NCI-H524 (cell line): ENCODE results near the gene DHX35.
A peak's percentile ranks its signal among the peaks of the same experiment; 100 is the strongest.

Source experiments
- DNase-seq, 2 experiments: peaks; one replicate each; lab custom pipeline; 2025; lab: John Stamatoyannopoulos, UW

Gene DHX35

DNA sequence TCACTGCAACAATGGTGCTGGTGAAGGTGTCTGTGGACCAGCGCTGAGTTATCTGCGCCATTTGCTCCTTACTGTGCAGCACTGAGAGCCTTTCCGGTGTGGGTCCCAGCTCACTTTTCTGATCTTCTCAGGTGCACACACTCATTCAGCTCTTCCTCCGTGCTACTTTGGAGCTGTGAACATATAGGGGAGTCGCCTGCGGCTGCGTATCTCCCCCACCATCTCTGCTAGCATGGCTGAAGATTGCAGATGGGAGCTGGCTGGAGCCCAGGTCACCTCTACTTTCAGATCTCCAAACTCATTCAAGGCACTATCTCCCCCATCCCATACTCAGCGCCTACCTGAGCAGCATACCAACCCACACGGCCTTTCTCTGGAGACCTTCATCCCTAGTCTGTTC lies 96.9 kb downstream of the DHX35 start:
- no peak for DNase-seq

DNA sequence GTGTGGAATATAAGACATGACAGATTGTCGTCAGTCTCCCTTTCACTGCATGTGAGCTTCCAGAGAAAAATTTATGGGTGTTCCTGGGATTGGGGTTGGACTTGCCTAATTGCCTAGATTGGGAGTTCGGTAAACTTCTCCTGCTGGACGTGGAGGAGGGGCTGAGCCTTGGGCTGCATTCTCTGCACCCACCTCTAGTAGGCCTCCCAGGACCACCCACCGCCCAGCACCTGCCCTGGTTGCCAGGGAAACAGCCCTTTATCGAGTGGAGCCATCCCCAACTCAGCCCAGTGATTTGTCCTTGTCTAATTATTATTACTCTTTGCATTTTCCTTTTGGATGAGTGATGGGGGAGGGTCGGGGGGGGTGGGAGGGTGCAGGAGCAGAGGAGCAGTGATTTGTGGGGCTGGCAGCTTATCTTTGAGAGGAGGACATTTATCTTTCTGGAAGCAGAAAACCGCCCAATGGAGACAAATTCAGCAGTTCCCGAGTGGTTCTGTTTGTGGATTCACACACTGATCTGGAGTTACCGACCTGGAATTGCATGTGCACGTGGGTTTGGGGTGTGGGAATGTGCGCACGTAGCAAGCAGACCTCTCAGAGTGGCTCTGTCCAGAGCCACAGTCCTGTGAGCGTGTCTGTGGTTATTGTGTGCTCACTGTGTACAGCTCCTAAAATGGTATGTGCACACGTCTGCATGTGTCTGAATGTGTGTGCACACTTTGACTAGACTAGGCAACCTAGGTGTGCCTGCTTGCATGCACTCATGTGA lies 104.5 kb downstream of the DHX35 start:
- peak; percentile 56 to 60 for DNase-seq

GRCh38 chr20:39067526-39068216 lies 105.5 kb downstream of the DHX35 start:
- no peak for DNase-seq

DNA sequence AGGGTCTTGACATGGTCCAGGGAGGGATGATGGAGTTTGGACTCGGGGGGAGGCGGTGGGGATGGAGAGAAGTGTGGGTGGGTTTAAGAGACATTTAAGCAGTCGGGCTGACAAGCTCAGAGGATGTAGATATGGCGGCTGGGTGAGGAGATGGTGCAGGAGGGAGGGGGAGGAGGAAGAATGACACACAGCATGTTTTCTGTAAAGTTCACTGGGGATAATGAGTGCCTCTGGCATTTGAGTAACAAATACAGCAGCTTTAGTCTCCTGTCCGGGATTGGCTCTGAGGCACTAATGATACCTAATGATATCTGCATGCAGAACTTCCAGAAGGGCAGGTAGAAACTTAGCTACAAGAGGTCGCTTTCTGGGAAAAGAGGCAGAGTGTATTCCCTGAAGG lies 107.8 kb downstream of the DHX35 start:
- no peak for DNase-seq

DNA sequence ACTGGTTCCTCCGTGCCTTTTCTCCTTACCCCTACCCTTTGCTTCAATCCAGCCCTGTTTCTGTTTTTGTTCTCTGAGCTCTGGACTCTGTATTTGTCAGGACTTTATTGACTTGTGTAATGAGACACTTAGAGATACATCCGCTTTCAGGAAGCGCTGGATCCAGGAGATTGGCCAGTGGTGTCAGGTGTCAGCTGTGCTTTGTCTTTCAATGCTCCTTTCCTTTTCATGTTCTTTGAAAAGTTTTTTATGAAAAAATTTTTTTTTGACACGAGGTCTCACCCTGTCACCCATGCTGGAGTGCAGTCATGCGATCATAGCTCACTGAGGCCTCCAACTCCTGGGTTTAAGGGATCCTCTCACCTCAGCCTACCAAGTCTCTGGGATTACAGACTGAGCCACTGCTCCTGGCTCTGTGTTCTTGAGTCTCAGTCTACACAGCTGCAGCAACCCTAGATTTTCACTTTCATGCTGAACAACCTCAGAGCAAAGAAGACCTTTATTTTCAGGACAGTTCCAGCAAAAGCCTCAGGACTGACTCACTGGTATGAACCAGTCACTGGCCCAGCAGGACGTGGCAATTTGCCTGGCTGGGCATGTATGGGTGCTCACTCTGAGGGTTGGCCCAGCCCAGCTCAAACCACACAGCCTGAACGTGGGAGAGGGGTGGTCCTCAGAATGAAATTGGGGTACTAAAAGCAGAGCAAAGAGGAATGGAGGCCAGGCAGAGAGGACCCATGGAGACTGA lies 108.5 kb downstream of the DHX35 start:
- no peak for DNase-seq

- DNase-seq = no peak
These were observed 110.0 kb downstream of the DHX35 start for GRCh38 chr20:39072132-39072531.

DNA sequence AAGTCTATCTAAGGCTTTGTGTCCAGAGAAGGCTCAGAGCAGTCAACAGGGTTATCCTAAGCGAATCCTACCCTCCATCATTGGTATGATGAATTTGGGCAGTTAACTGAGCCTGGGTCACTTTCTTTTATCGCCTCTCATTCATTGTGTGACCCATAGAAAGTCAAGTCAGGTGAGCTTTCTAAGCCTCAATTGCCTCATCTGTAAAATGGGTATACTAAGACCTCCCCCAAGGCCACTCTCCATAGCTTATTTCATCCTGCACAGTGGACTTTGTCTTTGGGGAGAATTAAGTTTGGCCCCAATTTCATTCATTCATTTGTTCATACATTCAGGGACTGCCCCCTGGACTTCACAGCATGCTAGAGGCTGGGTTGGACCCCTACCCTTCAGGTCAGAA lies 110.5 kb downstream of the DHX35 start:
- DNase-seq = no peak

DNA sequence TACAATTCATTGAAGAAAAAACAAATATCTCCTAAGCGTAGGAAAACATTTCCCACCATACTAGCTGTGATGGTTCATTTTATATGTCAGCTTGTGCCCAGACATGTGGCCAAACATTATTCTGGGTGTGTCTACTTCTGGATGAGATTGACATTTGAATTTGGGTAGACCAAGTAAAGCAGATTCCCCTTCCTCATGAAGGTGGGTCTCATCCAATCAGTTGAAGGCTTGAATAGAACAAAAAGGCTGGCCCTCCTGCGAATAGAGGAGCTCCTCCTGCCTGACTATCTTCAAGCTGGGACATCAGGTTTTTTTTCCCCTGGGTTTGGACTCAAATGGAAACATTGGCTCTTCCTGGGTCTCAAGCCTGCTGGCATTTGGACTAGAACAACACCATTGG lies 113.6 kb downstream of the DHX35 start:
- no peak for DNase-seq

- no peak for DNase-seq
These were observed 114.8 kb downstream of the DHX35 start for GRCh38 chr20:39076958-39077357.

DNA sequence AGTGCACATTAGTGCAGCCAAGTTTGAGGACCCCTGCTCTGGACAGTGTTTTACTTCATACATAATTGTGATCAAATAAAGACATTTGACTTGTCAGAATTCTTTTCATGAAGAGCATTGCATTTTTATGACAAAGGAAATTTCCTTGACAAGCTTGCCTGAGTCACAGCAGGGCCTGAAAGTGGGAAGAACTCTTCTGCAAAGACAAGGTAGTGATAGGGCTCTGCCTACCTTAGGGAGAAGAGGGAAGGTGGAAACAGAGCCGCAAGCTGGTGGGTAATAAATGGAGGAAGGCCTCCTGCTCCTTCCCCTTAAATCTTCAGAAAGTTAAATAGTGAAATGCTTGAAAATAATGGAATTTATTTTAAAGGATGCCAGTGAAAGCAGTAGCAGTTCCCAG lies 118.2 kb downstream of the DHX35 start:
- no peak for DNase-seq

DNA sequence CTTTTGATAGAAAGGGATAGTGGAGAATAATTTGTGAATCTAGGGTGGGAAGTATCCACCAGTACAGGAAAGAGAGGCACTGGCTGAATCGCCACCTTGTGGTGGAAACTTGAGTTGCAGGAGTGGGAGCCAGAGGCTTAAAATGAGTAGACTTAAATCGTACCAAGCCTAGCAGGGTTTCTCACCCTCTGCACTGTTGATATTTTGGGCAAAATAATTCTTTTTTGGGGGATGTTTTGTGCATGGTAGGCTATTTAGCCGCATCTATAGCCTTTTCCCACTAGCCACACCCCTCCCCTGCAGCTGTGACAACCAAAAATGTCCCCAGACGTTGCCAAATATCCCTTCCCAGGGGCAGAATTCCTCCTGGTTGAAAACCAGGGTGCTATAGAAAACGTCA lies 119.1 kb downstream of the DHX35 start:
- peak; percentile 29 to 83 for DNase-seq

- no peak for DNase-seq
These were observed 120.7 kb downstream of the DHX35 start for GRCh38 chr20:39082622-39083398.

DNA sequence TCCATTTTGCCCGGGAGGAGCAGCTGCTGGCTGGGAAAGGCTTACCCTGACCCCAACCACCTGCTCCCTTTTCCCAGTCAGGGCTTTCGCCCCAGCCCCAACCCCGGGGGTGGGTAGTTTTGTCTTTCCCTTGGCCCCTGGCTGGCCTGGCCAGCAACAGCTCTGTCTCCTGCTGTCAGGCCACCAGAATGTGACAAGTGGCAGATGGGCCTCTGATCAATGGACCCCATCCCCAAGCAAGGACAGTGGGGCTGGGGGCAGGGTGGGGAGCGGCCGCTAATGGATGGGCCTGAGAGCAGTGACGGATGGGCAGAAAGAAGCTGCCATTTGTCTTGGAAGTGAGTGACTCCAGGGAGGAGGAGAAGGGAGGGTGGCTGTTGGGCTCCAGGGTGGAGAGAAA lies 121.6 kb downstream of the DHX35 start:
- no peak for DNase-seq

GRCh38 chr20:39089029-39089428 lies 126.9 kb downstream of the DHX35 start:
- DNase-seq = no peak
